Hepatic stellate cell (primary cell): Measurements from ENCODE around the gene TRAIP.
"Not testable (repeated sequence)": the region's sequence is repeated elsewhere in the genome, so short reads cannot be mapped to it uniquely, and the experiment has no call there.

Experiments used
- DNase-seq: peaks from one replicate; pipeline ENCODE4 v3.0.0; 2011; ENCODE audit warnings: low spot score

The TRAIP gene

DNA sequence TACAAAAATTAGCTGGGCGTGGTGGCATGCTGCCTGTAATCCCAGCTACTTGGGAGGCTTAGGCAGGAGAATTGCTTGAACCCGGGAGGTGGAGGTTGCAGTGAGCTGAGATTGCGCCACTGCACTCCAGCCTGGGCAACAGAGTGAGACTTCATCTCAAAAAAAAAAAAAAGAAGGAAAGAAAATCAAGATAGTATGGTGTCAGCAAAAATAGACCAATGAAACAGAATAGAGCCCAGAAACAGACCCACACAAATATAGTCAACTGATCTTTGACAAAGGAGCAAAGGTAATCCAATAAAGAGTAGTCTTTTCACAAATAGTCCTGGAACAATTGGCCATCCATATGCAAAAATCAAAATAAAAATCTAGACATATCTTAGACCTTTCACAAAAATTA is 33.2 kb downstream of the TRAIP start:
- DNase-seq = not testable (repeated sequence)

DNA sequence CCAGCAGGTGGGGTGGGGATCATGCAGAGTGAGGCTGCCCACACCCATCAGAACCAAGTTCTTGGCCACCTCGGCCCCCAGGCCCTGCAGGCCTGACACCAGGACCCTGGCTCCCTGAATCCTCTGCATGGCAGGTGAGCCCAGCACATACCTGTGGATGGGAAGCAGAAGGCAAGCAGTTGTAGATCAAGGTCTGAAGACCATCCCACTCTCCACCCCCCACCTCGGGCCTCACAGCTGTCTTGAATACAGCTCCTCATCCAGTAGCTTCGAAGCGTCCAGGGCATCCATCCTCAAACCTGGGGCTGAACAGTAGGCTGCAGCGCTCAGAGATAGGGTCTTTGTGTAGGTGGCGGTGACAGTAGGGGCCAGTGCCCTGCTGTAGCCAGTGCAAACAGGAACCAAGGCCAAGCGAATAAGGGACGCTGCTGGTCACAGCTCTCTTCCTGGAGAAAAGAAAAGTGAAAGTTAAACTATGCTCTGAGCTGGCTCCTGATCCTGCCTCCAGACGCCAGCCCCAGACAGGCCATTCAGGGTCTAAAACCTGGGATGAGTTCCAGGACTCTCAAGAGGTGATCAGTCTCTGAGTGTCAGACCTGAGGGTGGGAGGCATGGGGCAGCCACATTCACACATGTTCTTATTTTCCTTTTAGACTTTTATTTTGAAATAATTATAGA is 42.7 kb downstream of the TRAIP start, which contains the start of gene UBA7:
Gene UBA7 (minus strand): TSS at position 457 of the 678 bp plus-strand sequence. CDS start 166 bp downstream, at position 291.
- peak; percentile 93 for DNase-seq

DNA sequence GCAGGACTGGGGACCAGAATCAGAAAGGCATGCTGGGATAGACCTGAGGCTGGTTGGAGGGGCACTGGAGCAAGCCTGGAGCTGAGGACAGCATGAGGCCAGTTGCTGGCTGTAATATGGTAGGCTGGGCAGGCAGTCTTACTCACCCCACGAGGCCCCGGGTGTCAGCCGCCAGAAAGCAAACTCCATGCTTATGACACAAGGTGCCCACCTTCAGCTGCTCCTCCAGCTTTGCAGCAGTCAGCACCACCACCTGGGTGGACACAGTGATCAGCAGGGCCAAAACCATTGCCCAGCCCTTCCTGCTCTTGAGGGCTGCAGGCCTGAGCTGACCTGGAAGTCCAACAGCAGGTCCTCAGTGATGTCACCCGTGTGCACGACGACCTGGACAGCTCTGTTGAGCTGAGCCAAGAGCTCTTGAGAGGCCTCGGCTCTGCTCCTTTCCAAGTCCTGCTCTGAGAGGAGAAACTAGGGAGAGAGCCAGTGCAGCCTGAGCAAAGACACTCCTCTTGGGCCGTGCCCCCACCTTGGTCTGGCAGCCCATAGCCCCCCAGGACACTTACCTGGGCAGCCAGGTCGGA is 43.4 kb downstream of the TRAIP start:
- peak; percentile 31 for DNase-seq

DNA sequence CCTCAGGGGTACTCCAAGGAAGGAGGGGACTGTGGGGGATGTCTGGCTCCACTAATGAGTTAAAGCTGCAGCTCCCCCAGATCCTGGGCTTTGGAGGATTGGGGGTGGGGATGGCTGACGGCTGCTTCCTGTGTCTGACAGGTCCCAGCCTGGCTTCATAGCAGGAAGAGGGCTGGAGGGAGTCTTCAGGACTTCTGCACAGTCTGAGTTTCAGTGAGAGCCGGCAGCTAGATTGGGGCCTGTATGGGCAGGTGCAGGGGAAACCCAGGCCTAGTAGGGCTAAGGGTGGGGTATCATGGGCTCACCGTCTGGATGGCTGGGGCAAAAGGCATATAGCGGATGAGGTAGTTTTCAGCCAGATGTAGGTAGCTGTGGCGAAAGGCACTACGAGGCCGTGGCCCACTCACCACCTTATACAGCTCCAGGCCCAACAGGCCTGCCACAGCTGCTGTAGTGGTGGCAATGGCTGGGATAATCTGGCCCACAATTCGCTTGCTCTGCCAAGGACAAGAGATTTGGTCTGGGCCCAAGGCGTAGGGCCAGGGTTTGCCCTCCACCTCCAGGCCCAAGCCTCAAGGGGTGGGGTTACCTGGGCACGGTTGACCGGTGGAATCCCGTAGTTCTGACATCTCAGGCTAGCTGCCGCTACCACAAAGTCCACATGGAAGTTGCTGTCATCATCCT is 48.8 kb downstream of the TRAIP start:
- DNase-seq = peak; percentile 55

GRCh38 chr3:49806850-49807249 is 49.5 kb downstream of the TRAIP start:
- DNase-seq = no peak

DNA sequence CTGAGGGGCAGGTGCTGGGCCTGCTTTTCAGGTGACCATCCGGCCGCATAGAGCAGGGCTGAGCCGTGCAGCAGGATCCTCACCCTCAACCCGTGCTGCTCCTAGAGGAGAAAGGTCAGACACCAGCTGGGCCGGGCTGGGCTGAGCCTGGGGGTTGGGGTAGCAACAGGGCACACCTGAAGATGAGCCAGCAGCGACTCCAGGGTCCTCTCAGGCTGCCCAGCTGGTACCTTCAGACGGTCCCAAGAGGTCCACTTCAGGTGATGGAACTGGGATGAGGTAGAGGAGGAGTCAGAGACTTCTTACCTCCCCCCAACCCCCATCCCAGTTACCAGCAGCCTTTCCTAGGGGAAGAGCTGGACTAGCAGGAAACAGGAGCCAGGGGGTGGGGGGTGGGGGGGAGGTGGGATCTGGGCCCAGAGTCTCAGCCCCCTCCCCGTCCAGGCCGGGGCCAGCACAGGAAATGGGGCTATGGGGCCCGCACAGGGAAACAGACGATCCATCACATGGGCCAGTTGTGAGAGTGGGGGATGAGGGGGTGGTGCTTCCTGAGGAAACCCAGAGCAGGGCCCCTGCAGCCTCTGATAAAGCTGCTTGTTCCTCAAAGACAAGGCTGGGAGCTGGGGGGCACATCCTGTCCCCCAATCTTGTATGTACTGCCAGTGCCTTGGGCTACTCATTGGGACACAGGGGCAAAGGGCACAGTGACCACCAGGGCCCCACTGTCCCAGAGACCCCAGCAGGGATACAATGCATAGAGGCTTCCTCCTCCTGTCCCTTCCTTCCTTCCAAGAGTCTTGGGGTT is 50.3 kb downstream of the TRAIP start:
- no peak for DNase-seq

GRCh38 chr3:49805367-49805782 is 51.0 kb downstream of the TRAIP start:
- peak; percentile 95 for DNase-seq

DNA sequence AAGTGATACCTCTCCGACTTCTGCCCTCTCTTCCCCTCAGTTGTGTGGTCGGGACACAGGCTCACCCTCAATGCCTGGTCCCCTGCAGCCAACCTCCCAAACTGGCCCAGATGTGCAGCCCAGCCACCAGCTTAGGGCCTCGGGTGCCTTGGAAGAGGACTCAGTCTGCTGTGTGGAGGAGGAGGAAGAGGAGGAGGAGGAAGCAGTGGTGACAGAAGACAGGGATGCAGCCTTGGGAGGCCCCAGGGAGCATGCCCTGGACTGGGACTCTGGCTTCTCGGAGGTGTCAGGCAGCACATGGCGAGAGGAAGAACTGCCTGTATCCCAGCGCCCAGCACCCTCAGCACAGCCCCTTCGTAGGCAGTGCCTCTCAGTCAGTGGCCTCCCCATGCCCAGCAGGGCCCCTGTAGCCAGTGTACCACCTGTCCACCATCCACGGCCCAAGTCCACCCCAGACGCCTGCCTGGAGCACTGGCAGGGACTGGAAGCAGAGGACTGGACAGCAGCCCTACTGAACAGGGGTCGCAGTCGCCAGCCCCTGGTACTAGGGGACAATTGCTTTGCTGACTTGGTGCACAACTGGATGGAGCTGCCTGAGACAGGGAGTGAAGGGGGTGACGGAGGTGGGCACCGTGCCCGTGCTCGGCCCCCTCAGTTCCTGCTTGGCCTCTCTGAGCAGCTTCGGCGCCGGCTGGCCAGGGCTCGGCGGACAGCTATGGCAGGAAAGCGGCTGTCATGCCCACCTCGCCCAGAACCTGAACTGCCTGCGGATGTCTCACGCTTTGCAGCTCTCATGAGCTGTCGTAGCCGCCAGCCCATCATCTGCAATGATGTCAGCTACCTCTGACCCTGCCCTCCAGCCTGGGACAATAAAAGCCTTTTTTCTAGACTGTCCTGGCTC is 52.0 kb downstream of the TRAIP start:
- no peak for DNase-seq

- peak; percentile 67 for DNase-seq
These were observed 52.8 kb downstream of the TRAIP start for GRCh38 chr3:49803465-49804140.

GRCh38 chr3:49802719-49803464 is 53.5 kb downstream of the TRAIP start, which contains the start of gene INKA1:
Gene INKA1 (plus strand): TSS chr3:49803261. CDS start chr3:49803393, 132 bp downstream.
- DNase-seq = peak; percentile 94

DNA sequence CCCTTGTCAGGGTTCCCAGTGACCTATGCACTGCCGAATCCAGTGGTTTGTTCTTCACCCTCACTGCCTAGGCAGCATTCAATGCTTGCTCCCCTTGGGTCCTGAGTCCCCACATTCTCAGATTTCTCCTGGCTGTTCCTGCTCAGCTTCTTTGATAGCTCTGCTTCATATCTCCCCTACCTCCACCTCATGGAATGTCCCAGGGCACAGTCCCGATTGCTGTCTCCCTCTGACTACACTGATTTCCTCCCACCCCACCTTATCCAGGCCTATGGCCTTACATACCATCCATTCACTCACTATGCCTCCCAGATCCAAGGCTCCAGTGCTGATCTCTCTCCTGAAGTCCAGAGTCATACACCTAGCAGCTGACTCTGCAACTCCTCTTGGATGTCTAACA is 55.2 kb downstream of the TRAIP start:
- DNase-seq = no peak

DNA sequence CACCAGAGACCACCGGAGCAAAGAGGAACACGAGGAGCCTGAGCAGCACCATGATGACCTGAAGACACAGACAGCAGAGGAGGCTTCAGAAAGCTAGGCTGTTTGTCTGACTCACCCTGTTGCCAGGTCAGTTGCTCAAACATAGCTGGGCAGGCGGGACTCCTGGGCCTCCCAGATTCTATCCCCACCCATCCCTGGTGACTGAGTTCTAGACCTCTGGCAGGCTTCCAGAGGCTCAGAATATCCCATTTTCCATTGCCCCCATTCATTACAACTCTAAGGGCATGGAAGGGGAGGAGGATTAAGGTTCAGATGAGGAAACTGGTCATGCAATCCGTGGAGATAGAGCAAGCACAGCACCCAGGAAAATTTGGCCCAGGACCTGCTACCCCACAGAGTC is 56.6 kb downstream of the TRAIP start, which contains the start of gene CDHR4:
Gene CDHR4 (minus strand): TSS at position 113 of the 400 bp plus-strand sequence. CDS start 61 bp downstream, at position 52.
- DNase-seq = peak; percentile 96

DNA sequence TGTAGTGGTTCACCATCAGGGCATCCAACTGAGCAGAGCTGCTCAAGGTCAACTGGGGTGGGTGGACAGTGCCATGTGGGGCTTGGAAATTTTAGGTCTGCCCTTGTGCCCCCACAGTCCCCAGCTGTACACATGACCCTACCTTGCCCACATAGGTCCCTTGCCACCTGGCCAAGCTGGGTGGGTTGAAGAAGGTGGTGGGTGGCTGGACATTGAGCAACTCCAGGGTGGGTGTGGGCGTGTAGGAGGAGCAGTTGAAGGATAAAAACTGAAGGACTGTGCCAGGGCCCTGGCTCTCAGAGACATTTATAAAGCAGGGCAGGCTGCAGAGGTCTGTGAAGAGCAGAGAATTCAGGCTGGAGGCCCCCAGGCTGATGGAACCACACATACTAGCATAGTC is 57.3 kb downstream of the TRAIP start:
- no peak for DNase-seq

DNA sequence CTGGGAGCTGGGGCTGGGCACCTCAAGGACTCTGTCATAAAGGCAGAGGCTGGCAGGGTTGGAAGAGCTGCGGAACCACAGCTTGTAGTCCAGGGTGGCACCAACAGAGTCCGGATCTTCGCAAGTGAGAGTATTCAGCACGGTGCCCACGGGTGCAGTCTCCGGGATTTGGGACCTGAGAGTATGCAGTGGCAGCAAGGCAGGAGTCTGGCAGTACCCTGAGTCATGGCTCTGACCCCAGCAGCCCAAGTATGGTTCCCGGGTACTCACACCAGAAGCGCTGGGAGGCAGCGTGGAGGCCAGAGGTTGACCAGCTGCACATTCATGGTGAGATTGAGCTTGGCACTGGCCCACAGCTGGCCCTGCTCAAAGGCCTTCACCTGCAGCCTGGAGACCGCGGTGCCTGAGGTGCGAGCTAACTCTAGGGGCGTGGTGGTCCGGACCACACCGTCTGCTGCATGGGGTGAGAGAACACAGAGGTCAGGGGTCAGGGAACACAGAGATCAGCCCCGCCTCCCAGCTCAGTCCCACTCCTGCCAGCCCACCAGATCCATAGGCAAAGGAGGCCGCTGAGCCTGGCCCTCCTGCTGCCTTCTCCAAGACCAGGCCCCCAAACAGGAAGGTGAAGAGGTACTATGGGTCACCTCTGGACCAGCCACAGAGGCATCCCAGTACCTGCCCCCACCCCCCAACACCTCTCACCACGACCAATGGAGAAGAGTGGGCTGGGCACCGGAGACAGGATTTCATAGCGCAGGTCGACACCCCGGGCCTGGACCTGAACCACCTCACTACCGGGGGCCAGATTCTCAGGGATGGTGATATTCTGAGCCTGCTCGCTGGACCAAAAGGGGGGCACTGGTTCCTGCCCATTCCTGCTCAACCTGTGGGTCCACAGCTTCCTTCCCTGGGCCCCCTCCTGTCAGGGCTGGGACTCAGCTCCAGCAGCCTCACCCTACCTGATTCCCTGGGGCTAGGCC is 61.1 kb downstream of the TRAIP start:
- no peak for DNase-seq

- DNase-seq = no peak
These were observed 61.9 kb downstream of the TRAIP start for GRCh38 chr3:49794431-49794830.

- no peak for DNase-seq
These were observed 62.8 kb downstream of the TRAIP start for GRCh38 chr3:49793486-49794085.

DNA sequence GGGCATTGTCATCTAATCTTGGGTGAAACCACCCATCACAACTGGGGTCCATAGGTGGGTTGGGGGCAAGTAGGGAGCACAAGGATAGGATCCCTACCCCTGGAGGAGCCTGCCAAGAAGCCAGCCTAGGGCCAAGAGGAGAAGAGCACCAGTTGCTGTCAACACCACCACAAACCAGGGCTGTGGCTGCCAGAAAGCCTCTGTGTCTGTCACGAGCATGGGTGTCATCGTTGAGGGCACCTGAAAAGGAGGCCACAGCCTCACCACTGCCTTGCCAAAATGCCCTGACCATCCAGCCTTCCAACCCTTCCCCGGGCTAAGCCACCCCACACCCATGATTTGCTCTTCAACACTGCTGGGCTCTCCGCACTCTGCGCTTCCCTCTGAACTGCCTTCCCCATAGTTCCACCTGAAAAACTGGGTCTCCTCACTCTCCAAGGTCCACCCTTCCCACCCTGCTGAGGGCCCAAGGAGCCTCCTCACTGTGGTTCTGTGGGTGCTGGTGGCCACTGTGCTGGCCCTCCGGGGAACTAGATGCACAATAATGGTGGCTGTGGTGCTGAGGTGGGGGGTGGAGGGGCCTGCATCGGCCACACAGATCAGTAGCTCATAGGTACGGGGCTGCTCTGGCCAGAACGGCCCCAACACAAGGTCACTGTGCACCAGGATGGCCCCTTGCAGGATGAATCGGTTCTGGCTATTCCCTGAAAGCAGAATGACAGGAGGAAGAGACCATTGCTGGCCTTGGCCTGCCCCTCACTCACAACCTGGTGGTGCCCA is 63.8 kb downstream of the TRAIP start:
- DNase-seq = no peak
